Panc1 (cell line): ENCODE data around the gene HIGD2A. TPM values are rescaled to one million over a fixed set of nuclear protein-coding genes. Genes with fewer than 3 reads are reported as not detected.

Experiments
- ATAC-seq: fragments of 200-7000 bp; cut with Tn5 transposase; 2 replicates; pipeline ENCODE4 v1.9.1; 2020; ENCODE audit warnings: mild to moderate bottlenecking, moderate library complexity
- BruUV-seq: library from RNA; stranded (reverse); fragments of 400-500 nt; replicated peaks from 2 replicates; lab custom pipeline; 2021; lab: Mats Ljungman, UMichigan
- CTCF ChIA-PET: fragments of 300-600 bp; sonication (Branson Sonifier 250); formaldehyde crosslinking; loops from one replicate; lab custom pipeline; 2022; ENCODE audit warnings: antibody characterized with exemption; lab: Charles Lee
- POLR2A ChIA-PET: fragments of 300-600 bp; sonication (Branson Sonifier 250); formaldehyde crosslinking; loops from one replicate; lab custom pipeline; 2022; ENCODE audit warnings: antibody characterized with exemption; lab: Charles Lee
- DNase-seq: peaks from one replicate; pipeline ENCODE4 v3.0.0-alpha.2; 2010; ENCODE audit warnings: low read depth, low spot score
- H3K27ac ChIP-seq: 2 replicates; pipeline ENCODE4 v1.5.1; 2011; ENCODE audit warnings: mild to moderate bottlenecking, low read length, inconsistent platforms
- H3K27me3 ChIP-seq: fragments of 200-500 bp; sonication (Bioruptor generic); 2 replicates; pipeline ENCODE4 v1.6.0; 2014; ENCODE audit warnings: low read length, inconsistent platforms; ENCODE audit not compliant: control insufficient read depth, insufficient read depth
- H3K36me3 ChIP-seq: fragments of 200-500 bp; sonication (Bioruptor generic); 2 replicates; pipeline ENCODE4 v1.5.1; 2014; ENCODE audit warnings: inconsistent platforms, mild to moderate bottlenecking, low read length, moderate library complexity; ENCODE audit not compliant: control insufficient read depth, insufficient read depth
- H3K4me1 ChIP-seq: 2 replicates; pipeline ENCODE4 v1.5.1; 2011; ENCODE audit warnings: inconsistent platforms, mild to moderate bottlenecking, low read length, moderate library complexity; ENCODE audit not compliant: control insufficient read depth, insufficient read depth
- H3K4me3 ChIP-seq, 2 experiments: 2 replicates each; pipeline ENCODE4 v1.5.1; 2011 to 2012; ENCODE audit warnings: low read depth in 2 of 2, low read length in 2 of 2, mild to moderate bottlenecking in 2 of 2, inconsistent platforms in 1 of 2, moderate library complexity in 1 of 2
- H3K9me3 ChIP-seq: fragments of 200-500 bp; sonication (Bioruptor generic); 2 replicates; pipeline ENCODE4 v1.5.1; 2014; ENCODE audit warnings: low read depth, mild to moderate bottlenecking, inconsistent platforms, low read length, moderate library complexity; ENCODE audit not compliant: control insufficient read depth, insufficient read depth
- POLR2AphosphoS5 ChIP-seq: IDR thresholded peaks from 2 replicates; pipeline ENCODE4 v1.6.1; 2012; ENCODE audit warnings: mild to moderate bottlenecking, low read depth, low read length, moderate library complexity
- SIN3A ChIP-seq: IDR thresholded peaks from 2 replicates; pipeline ENCODE4 v1.6.1; 2012; ENCODE audit warnings: low read depth, mild to moderate bottlenecking, low read length, moderate library complexity, borderline replicate concordance; ENCODE audit not compliant: insufficient read depth
- TCF7L2 ChIP-seq: IDR thresholded peaks from 2 replicates; pipeline ENCODE4 v1.6.1; 2011; ENCODE audit warnings: mild to moderate bottlenecking, low read depth, low read length, inconsistent platforms
- in situ Hi-C: cut with HindIII; loops from 2 replicates; pipeline ENCODE4 v1.10.0; 2016; ENCODE audit warnings: low sequenced_read_pairs, low pct_unique_long_range_greater_than_20kb
- intact Hi-C: fragments of 100-400 bp; cut with micrococcal nuclease; formaldehyde crosslinking; loops from one replicate; pipeline ENCODE4 v1.10.0; 2022; ENCODE audit not compliant: unreplicated experiment
- total RNA-seq: library from RNA; stranded (reverse); gene quantifications from one replicate; pipeline ENCODE4 v1.2.1, GENCODE V29; 2021; ENCODE audit not compliant: unreplicated experiment
- TF ChIP-seq, protein P1 (sequence below), 2 experiments: IDR thresholded peaks; 2 replicates each; pipeline ENCODE4 v1.6.1; 2011 to 2012; ENCODE audit warnings: low read depth in 2 of 2, control low read depth in 1 of 2, low read length in 1 of 2, mild to moderate bottlenecking in 1 of 2, moderate library complexity in 1 of 2; ENCODE audit not compliant: insufficient read depth in 1 of 2
- TF ChIP-seq, protein P2 (sequence below): fragments of 450-650 bp; IDR thresholded peaks from 2 replicates; pipeline ENCODE4 v1.5.1; 2017; ENCODE audit warnings: mild to moderate bottlenecking

Gene HIGD2A
- total RNA-seq, 1 experiment from 2014 or later = 162 TPM

DNA sequence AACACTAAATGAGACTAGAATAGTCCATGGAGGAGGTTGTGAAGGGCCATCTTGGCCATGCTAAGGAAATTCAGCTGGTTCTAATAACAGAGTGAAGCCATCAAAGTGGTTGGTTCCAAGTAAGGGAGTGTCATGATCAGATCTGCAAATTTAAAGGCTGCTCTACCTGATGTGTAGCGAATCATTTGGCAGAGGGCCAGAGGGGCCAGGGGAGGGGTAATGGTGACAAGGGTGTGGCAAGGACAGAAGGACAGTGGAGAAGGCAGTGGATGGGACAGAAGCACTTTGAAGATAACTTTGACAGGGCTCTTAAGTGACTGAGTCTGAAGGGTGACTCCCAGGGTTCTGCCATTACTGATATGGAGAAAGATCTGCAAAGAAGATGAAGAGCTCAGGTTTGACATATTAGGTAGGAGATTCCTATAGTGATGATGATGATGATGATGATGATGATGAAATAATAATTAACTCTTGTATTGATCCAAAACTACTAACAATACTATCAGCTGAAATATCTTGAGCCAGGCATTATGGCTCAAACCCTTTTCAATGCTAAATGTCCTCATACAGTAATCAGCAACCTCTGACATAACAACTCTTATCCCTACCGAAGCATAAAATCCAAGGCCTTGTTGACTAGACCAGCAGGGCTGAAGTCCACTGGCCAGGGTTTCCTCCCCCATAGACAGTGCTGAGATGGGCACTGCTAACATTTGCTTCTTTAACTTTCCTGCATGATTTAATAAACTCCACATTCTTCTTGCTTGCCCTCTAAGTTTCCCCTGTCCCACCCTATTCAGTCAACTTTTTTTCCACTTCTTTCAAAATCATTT, 47.0 kb upstream of the HIGD2A start:
- peaks cover 12% of the 10 kb centered on the region for H3K36me3 ChIP-seq
- no TSS peak for BruUV-seq
- CTCF ChIA-PET = no interaction called here
- H3K4me1 ChIP-seq = no peaks in the 10 kb centered on the region
- no peak for TF ChIP-seq TCF7L2
- TF ChIP-seq SIN3A = no peak
- TF ChIP-seq, protein P1, sequence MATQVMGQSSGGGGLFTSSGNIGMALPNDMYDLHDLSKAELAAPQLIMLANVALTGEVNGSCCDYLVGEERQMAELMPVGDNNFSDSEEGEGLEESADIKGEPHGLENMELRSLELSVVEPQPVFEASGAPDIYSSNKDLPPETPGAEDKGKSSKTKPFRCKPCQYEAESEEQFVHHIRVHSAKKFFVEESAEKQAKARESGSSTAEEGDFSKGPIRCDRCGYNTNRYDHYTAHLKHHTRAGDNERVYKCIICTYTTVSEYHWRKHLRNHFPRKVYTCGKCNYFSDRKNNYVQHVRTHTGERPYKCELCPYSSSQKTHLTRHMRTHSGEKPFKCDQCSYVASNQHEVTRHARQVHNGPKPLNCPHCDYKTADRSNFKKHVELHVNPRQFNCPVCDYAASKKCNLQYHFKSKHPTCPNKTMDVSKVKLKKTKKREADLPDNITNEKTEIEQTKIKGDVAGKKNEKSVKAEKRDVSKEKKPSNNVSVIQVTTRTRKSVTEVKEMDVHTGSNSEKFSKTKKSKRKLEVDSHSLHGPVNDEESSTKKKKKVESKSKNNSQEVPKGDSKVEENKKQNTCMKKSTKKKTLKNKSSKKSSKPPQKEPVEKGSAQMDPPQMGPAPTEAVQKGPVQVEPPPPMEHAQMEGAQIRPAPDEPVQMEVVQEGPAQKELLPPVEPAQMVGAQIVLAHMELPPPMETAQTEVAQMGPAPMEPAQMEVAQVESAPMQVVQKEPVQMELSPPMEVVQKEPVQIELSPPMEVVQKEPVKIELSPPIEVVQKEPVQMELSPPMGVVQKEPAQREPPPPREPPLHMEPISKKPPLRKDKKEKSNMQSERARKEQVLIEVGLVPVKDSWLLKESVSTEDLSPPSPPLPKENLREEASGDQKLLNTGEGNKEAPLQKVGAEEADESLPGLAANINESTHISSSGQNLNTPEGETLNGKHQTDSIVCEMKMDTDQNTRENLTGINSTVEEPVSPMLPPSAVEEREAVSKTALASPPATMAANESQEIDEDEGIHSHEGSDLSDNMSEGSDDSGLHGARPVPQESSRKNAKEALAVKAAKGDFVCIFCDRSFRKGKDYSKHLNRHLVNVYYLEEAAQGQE (IDR thresholded peaks at IDR 0.05; ENCODE audit: insufficient read depth in 1 of 2, low read depth in 2 of 2, low read length in 1 of 2) = no peak
- TF ChIP-seq POLR2AphosphoS5 = no peak
- TF ChIP-seq, protein P2, sequence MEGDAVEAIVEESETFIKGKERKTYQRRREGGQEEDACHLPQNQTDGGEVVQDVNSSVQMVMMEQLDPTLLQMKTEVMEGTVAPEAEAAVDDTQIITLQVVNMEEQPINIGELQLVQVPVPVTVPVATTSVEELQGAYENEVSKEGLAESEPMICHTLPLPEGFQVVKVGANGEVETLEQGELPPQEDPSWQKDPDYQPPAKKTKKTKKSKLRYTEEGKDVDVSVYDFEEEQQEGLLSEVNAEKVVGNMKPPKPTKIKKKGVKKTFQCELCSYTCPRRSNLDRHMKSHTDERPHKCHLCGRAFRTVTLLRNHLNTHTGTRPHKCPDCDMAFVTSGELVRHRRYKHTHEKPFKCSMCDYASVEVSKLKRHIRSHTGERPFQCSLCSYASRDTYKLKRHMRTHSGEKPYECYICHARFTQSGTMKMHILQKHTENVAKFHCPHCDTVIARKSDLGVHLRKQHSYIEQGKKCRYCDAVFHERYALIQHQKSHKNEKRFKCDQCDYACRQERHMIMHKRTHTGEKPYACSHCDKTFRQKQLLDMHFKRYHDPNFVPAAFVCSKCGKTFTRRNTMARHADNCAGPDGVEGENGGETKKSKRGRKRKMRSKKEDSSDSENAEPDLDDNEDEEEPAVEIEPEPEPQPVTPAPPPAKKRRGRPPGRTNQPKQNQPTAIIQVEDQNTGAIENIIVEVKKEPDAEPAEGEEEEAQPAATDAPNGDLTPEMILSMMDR = no peak
- no peaks in the 10 kb centered on the region for H3K27me3 ChIP-seq
- DNase-seq (no peak), ATAC-seq (no peak)
- intact Hi-C loops (no loop called here), in situ Hi-C loops (no loop called here)
- no peak overlapping the region for H3K4me3 ChIP-seq
- H3K9me3 ChIP-seq = no peaks in the 10 kb centered on the region
- POLR2A ChIA-PET = no interaction called here
- H3K27ac ChIP-seq = no peak overlapping the region

DNA sequence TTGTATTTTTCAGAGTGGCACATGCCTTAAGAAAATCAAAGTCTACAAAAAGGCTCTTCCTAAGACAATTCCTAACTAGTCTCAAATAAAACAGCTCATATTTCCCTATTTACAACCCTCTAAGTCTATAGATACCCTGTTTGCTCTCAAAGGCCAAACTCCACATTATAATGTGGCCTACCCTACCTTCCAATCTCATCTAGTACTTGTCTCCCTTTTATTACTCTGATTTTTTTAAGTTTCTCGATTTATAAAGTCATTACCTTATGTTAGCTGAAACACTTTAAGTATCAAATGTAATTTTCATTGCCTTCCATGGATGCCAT, 46.4 kb upstream of the HIGD2A start:
- no peak for ATAC-seq
- in situ Hi-C loops = no loop called here
- BruUV-seq = no TSS peak

More for the DNA sequence above, 46.4 kb upstream of the HIGD2A start:
- intact Hi-C loops = no loop called here
- H3K9me3 ChIP-seq = no peaks in the 10 kb centered on the region
- no peaks in the 10 kb centered on the region for H3K4me1 ChIP-seq
- H3K36me3 ChIP-seq = peaks cover 12% of the 10 kb centered on the region
- POLR2A ChIA-PET = no interaction called here
- TF ChIP-seq, protein P1 (IDR thresholded peaks at IDR 0.05; ENCODE audit: insufficient read depth in 1 of 2, low read depth in 2 of 2, low read length in 1 of 2) = no peak
- TF ChIP-seq TCF7L2 (no peak), POLR2AphosphoS5 (no peak)
- TF ChIP-seq, protein P2 = no peak
- CTCF ChIA-PET = no interaction called here
- no peak overlapping the region for H3K4me3 ChIP-seq
- no peak overlapping the region for H3K27ac ChIP-seq
- no peaks in the 10 kb centered on the region for H3K27me3 ChIP-seq
- no peak for DNase-seq
